Ovary (tissue), 9 donors: ENCODE measurements around the gene ST3GAL4. TPM values are rescaled to one million over a fixed set of nuclear protein-coding genes. Genes with fewer than 3 reads are reported as not detected.

Source experiments
- DNase-seq, 5 donors: peaks; one replicate each; pipeline ENCODE4 v3.0.0-alpha.2; 2019 to 2020
- H3K27ac ChIP-seq, 2 donors: fragments of 200-600 bp; one replicate each; pipeline versions ENCODE4 v1.5.1 to v1.8.0; 2019 to 2022
- H3K27me3 ChIP-seq: fragments of 200-600 bp; one replicate; pipeline ENCODE4 v1.8.0; 2022
- H3K36me3 ChIP-seq: fragments of 200-600 bp; sonication (generic); one replicate; pipeline ENCODE4 v1.5.1; 2019
- H3K4me1 ChIP-seq: one replicate; pipeline ENCODE4 v1.8.1; 2013; ENCODE audit warnings: mild to moderate bottlenecking, moderate library complexity; ENCODE audit not compliant: insufficient read depth
- H3K4me3 ChIP-seq: fragments of 200-600 bp; sonication (generic); one replicate; pipeline ENCODE4 v1.5.1; 2017
- H3K9me3 ChIP-seq, 2 donors: fragments of 200-600 bp in 1 of 2; sonication (generic) in 1 of 2; one replicate each; pipeline versions ENCODE4 v1.5.1 to v1.8.1; 2013 to 2019; ENCODE audit warnings: mild to moderate bottlenecking in 1 of 2, moderate library complexity in 1 of 2
- CTCF ChIP-seq, 3 donors: fragments of 450-650 bp in 2 of 3; fragments of 200-600 bp in 1 of 3; IDR thresholded peaks; one replicate each; pipeline versions ENCODE4 v1.5.1 to v1.8.0; 2016 to 2022; ENCODE audit warnings: antibody characterized with exemption in 3 of 3, mild to moderate bottlenecking in 1 of 3
- EP300 ChIP-seq: sonication (generic); formaldehyde crosslinking; IDR thresholded peaks from one replicate; pipeline ENCODE4 v1.6.1; 2017; ENCODE audit warnings: antibody characterized with exemption
- POLR2A ChIP-seq: fragments of 450-650 bp; IDR thresholded peaks from one replicate; pipeline ENCODE4 v1.6.1; 2017; ENCODE audit warnings: antibody characterized with exemption, mild to moderate bottlenecking, moderate library complexity
- WGBS, 3 donors: extraction: QIAGEN DNeasy Blood & Tissue Kit in 1 of 3; methylation state at CpG; one replicate each; pipeline versions ENCODE4 v1.1.5 to v1.1.7; 2013 to 2017; 5-methylcytosine and 5-hydroxymethylcytosine counted together
- intact Hi-C, 4 donors: fragments of 100-400 bp; cut with DNase I; formaldehyde crosslinking; loops; one replicate each; pipeline versions ENCODE4 v1.11.0 to v1.15.1; 2022 to 2023
- polyA plus RNA-seq, 2 donors: library from polyadenylated mRNA; stranded (reverse); fragments of 200-250 nt in 1 of 2; fragments of 350-450 nt in 1 of 2; fragmentation: Illumina TruSeq in 1 of 2; extraction: RNeasy Lipid Tissue Mini Kit (QIAGEN cat#74804) in 1 of 2; gene quantifications; one replicate each; pipeline ENCODE4 v1.2.3, GENCODE V29; 2013 to 2014
- total RNA-seq, 7 donors: library from RNA; depleted of rRNA in 2 of 7; stranded (reverse); fragments of >200 nt in 2 of 7; fragmentation: NEBNext Ultra II Directional in 3 of 7; extraction: Animal tissue kit (Norgen Biotek cat#: 25700) in 3 of 7; gene quantifications; one replicate each; pipeline versions ENCODE4 v1.1.0 to v1.2.4, GENCODE V29; 2016 to 2023
- donor health status: DM: no; HTN: no; CAD: no; lungs with moderate emphysema.
- donor health status: DM: no; HTN: no; CAD: no.
- donor health status: Bipolar disorder and iron deficiency.
- donor health status: DM: yes; HTN: yes; CAD: no.
- donor health status: DM: no; HTN: no; CAD: no.
- donor health status: DM: yes; HTN: yes; CAD: no.

The ST3GAL4 gene
- total and polyA plus RNA-seq, 9 donors = 75.8 to 300 (median 120) TPM

- Histone ChIP-seq H3K27ac (peak overlapping the region; percentile 50 to 70), H3K9me3 (no peaks in the 10 kb centered on the region), H3K27me3 (no peaks in the 10 kb centered on the region), H3K4me3 (no peak overlapping the region), H3K4me1 (peaks cover 30% of the 10 kb centered on the region), H3K36me3 (no peaks in the 10 kb centered on the region)
- 18 to 34% (median 24%) methylated on average over 6 of the region's 6 CpGs for WGBS, 3 donors
- intact Hi-C loops = loop anchor here in 2 of 4 donors (10.0 kb wide), 1 partner anchor 118 kb away; no protein-coding TSS in a partner anchor
- DNase-seq = peak in 4 of 5 donors; percentile 56 to 72 (median 68)
- no peak for TF ChIP-seq POLR2A
- TF ChIP-seq CTCF (IDR thresholded peaks at IDR 0.05) = no peak
- no peak for TF ChIP-seq EP300
Observed at GRCh38 chr11:126432525-126432924, 77.0 kb downstream of the ST3GAL4 start.

GRCh38 chr11:126433244-126433846, 77.9 kb downstream of the ST3GAL4 start:
- TF ChIP-seq POLR2A (no peak), EP300 (no peak), CTCF (IDR thresholded peaks at IDR 0.05) (no peak)
- Histone ChIP-seq H3K9me3 (no peaks in the 10 kb centered on the region), H3K4me3 (no peak overlapping the region), H3K4me1 (peaks cover 25% of the 10 kb centered on the region), H3K27me3 (no peaks in the 10 kb centered on the region), H3K27ac (peak overlapping the region in 1 of 2 donors; percentile 50), H3K36me3 (no peaks in the 10 kb centered on the region)
- intact Hi-C loops = loop anchor here in 2 of 4 donors (10.0 kb wide), 1 partner anchor 119 kb away; no protein-coding TSS in a partner anchor
- DNase-seq = no peak
- 78 to 85% (median 78%) methylated on average over 11 of the region's 11 CpGs for WGBS, 3 donors

- H3K36me3 ChIP-seq = no peaks in the 10 kb centered on the region
- H3K4me3 ChIP-seq = no peak overlapping the region
- 84 to 87% (median 84%) methylated on average over 15 to 16 of the region's 16 CpGs for WGBS, 3 donors
- H3K4me1 ChIP-seq = peaks cover 25% of the 10 kb centered on the region
- H3K9me3 ChIP-seq = no peaks in the 10 kb centered on the region
- no peak for DNase-seq
- no peaks in the 10 kb centered on the region for H3K27me3 ChIP-seq
- no peak overlapping the region for H3K27ac ChIP-seq
- TF ChIP-seq CTCF (IDR thresholded peaks at IDR 0.05) (no peak), EP300 (no peak), POLR2A (no peak)
- intact Hi-C loops = loop anchor here in 2 of 4 donors (10.0 kb wide), 1 partner anchor 119 kb away; no protein-coding TSS in a partner anchor
Observed at GRCh38 chr11:126433989-126434949, 78.8 kb downstream of the ST3GAL4 start.

GRCh38 chr11:126434950-126435335, 79.5 kb downstream of the ST3GAL4 start:
- 74 to 81% (median 80%) methylated on average over 12 of the region's 12 CpGs for WGBS, 3 donors
- Histone ChIP-seq H3K36me3 (no peaks in the 10 kb centered on the region), H3K27ac (no peak overlapping the region), H3K9me3 (no peaks in the 10 kb centered on the region), H3K27me3 (no peaks in the 10 kb centered on the region), H3K4me3 (no peak overlapping the region), H3K4me1 (peaks cover 25% of the 10 kb centered on the region)
- TF ChIP-seq CTCF (IDR thresholded peaks at IDR 0.05) (no peak), EP300 (no peak), POLR2A (no peak)
- no peak for DNase-seq
- intact Hi-C loops = loop anchor here in 3 of 4 donors (5.0 to 10.0 kb wide), 2 partner anchors 47 to 120 kb away; no protein-coding TSS in a partner anchor
